Osteocyte (in vitro differentiated cells): ENCODE results near the gene ANKH. TPM values are rescaled to one million over a fixed set of nuclear protein-coding genes. Genes with fewer than 3 reads are reported as not detected.

ENCODE experiments used
- DNase-seq: peaks from one replicate; pipeline ENCODE4 v3.0.0; 2021; ENCODE audit warnings: mixed read lengths; ENCODE audit not compliant: unreplicated experiment; ENCODE audit errors: extremely low spot score
- H3K27ac Mint-ChIP-seq: one replicate; pipeline ENCODE4 v1.8.0; 2021; ENCODE audit warnings: mild to moderate bottlenecking, mixed read lengths; ENCODE audit not compliant: unreplicated experiment
- H3K27me3 Mint-ChIP-seq: one replicate; pipeline ENCODE4 v1.8.0; 2021; ENCODE audit warnings: mixed read lengths; ENCODE audit not compliant: unreplicated experiment
- H3K36me3 Mint-ChIP-seq: one replicate; pipeline ENCODE4 v1.8.0; 2021; ENCODE audit warnings: mixed read lengths; ENCODE audit not compliant: unreplicated experiment
- H3K4me1 Mint-ChIP-seq: one replicate; pipeline ENCODE4 v1.8.0; 2021; ENCODE audit warnings: mixed read lengths; ENCODE audit not compliant: unreplicated experiment
- H3K4me3 Mint-ChIP-seq: one replicate; pipeline ENCODE4 v1.8.0; 2021; ENCODE audit warnings: mild to moderate bottlenecking, moderate library complexity, mixed read lengths; ENCODE audit not compliant: unreplicated experiment
- H3K9me3 Mint-ChIP-seq: one replicate; pipeline ENCODE4 v1.8.0; 2021; ENCODE audit warnings: mixed read lengths; ENCODE audit not compliant: unreplicated experiment
- total RNA-seq: library from RNA; stranded (reverse); gene quantifications from 2 replicates; pipeline ENCODE4 v1.2.1, GENCODE V29; 2021
- TF ChIP-seq, protein P1 (sequence below): fragments of 200-600 bp; sonication (generic); IDR thresholded peaks from 2 replicates; pipeline ENCODE4 v1.5.0; 2021; ENCODE audit warnings: antibody characterized with exemption, mild to moderate bottlenecking, moderate library complexity

The ANKH gene
- total RNA-seq, 1 donor from 2014 or later, result 50.8 TPM

DNA sequence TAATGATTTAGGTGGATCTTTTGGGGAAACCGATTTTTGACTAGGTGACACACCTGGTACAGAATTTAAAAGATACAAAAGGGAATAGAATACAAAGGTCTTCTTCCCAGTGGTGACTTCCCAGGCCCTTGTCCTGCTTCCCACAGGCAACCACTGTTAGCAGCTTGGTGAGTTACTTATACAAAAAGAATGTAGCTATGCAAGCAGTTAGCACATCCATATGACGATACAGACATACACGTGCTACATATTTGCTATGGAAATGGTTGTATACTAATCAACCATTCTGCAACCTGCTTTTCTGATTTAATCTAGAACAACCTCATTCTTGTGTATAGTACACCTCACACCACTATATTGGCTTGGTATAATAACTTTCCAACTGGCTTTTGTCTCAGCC lies 156.1 kb downstream of the ANKH start:
- no peak for DNase-seq
- Mint-ChIP-seq H3K36me3 (peaks cover 46% of the 10 kb centered on the region), H3K4me3 (no peak overlapping the region), H3K9me3 (peaks cover 5% of the 10 kb centered on the region), H3K27ac (no peak overlapping the region), H3K4me1 (peaks cover 2% of the 10 kb centered on the region), H3K27me3 (peaks cover 2% of the 10 kb centered on the region)
- TF ChIP-seq, protein P1, sequence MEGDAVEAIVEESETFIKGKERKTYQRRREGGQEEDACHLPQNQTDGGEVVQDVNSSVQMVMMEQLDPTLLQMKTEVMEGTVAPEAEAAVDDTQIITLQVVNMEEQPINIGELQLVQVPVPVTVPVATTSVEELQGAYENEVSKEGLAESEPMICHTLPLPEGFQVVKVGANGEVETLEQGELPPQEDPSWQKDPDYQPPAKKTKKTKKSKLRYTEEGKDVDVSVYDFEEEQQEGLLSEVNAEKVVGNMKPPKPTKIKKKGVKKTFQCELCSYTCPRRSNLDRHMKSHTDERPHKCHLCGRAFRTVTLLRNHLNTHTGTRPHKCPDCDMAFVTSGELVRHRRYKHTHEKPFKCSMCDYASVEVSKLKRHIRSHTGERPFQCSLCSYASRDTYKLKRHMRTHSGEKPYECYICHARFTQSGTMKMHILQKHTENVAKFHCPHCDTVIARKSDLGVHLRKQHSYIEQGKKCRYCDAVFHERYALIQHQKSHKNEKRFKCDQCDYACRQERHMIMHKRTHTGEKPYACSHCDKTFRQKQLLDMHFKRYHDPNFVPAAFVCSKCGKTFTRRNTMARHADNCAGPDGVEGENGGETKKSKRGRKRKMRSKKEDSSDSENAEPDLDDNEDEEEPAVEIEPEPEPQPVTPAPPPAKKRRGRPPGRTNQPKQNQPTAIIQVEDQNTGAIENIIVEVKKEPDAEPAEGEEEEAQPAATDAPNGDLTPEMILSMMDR, result no peak

DNA sequence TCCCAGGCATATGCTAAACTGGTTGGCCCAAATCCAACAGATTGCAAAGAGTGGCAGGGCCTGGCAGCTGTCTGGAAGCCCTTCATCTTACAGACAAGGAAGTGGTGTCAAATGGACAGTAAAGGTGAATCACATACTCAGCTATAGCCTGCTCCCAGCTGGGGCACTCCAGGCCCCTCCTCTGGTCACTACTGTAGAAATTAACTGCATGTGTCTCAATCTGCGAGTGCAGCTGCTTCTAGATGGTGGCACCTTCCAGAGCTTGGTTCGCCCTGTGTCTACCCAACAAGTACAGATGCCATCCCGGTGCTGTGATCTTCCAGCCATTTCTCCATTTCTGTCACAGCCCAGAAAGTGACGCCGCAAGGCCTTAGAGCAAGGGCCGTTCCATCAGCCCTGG lies 156.9 kb downstream of the ANKH start:
- Mint-ChIP-seq H3K4me3 (no peak overlapping the region), H3K4me1 (peaks cover 2% of the 10 kb centered on the region), H3K27me3 (peaks cover 2% of the 10 kb centered on the region), H3K36me3 (peaks cover 50% of the 10 kb centered on the region), H3K27ac (no peak overlapping the region), H3K9me3 (peaks cover under 1% of the 10 kb centered on the region)
- no peak for DNase-seq
- TF ChIP-seq, protein P1, result no peak

DNA sequence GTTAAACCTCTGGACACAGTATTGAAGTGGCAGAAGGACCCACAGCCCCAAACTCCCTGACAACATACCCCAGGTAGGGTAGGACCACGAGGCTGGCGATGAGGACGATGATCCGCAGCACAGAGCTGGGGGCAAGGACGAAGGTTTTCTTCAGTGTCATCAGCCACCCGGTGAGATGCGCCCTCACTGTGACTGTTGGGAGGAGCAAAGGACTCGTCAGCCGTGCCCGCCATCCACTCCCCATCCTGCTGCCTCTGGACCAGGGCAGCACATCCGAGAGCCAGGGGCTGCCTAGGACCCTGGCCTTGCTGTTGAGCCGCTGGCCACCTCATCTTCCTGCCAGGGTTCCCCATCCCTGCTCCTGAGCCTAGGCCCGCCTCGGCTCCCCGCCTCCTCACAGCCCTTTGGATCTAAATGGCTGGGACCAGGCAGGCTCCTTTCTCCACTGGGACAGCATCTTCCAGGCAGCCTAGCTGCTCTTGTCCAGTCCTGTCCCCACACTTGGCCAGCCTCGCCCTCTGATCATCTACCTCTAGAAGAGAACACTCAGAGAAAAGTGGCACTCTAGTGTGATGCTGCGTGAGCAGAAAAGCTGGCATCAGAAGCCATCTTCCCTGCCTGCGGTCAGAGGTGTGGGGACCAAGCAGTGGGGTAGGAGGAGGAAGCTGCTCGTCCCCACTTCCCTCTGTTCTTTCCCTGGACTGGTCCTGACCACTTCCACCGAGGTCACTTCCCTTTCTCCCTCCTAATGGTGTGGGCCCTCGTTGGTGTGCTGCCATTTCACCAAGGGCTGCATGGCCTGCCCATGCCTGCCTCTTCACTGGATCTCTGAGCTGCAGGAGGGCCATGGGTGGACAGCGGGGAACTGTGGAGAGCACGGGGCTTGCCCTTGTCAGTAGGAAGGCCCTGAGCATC lies 157.8 kb downstream of the ANKH start:
- no peak overlapping the region for H3K4me3 Mint-ChIP-seq

DNA sequence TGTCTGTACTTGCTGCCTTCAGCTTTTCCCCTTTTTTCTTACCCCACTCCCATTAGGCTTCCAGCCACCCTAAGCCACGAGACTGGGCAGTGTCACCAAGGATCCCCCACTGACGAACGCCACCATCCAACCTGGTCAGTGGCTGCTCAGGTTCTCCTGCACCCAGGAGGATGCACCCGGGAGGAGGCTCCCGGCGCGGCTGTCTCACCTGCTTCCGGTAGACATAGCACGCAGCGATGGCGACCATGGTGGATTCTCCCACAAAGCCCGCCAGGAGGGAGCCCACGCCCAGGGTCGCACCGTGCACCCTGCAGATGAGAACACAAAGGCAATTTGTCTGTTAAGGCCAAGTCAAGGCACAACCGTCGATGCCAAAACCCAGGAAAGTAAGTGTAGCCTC lies 158.9 kb downstream of the ANKH start:
- Mint-ChIP-seq H3K4me3 (no peak overlapping the region), H3K27ac (no peak overlapping the region), H3K27me3 (no peaks in the 10 kb centered on the region), H3K4me1 (no peaks in the 10 kb centered on the region), H3K36me3 (peaks cover 47% of the 10 kb centered on the region), H3K9me3 (no peaks in the 10 kb centered on the region)
- TF ChIP-seq, protein P1, result no peak
- no peak for DNase-seq

More for the DNA sequence above, 157.8 kb downstream of the ANKH start:
- H3K27me3 Mint-ChIP-seq, result no peaks in the 10 kb centered on the region
- H3K4me1 Mint-ChIP-seq, result no peaks in the 10 kb centered on the region
- H3K27ac Mint-ChIP-seq, result no peak overlapping the region
- H3K36me3 Mint-ChIP-seq, result peaks cover 50% of the 10 kb centered on the region
- H3K9me3 Mint-ChIP-seq, result no peaks in the 10 kb centered on the region
- TF ChIP-seq, protein P1, result no peak
- no peak for DNase-seq

DNA sequence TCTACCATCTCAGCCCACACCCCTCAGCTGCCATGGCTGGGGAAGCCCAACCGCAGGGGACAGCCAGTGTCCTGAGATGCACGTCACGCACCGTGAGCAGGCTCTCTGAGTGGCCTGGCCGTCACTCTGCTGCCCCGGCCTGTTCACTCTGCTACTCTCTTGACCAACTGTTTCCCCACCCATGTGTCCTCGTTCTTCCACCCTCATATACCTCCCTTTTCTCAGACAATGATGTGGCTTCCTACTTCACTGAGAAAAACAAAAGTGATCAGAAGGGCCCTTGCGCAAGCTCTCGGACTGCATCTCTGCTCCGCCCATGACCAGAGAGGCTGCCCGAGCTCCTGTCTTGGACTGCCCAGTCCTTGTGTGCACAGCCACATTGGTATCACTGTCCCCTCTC lies 159.4 kb downstream of the ANKH start:
- Mint-ChIP-seq H3K36me3 (peaks cover 44% of the 10 kb centered on the region), H3K27me3 (no peaks in the 10 kb centered on the region), H3K9me3 (no peaks in the 10 kb centered on the region), H3K4me1 (no peaks in the 10 kb centered on the region), H3K4me3 (no peak overlapping the region), H3K27ac (no peak overlapping the region)
- no peak for DNase-seq
- TF ChIP-seq, protein P1, result no peak
